Peyer's patch (tissue), 4 donors: Measurements from ENCODE around the gene CDH4. TPM values are rescaled to one million over a fixed set of nuclear protein-coding genes. Genes with fewer than 3 reads are reported as not detected.
A peak's percentile ranks its signal among the peaks of the same experiment; 100 is the strongest.

Experiments used
- DNase-seq, 3 donors: peaks; one replicate each; pipeline ENCODE4 v3.0.0-alpha.2; 2017 to 2019
- H3K27ac ChIP-seq, 4 donors: fragments of 200-600 bp; sonication (generic); one replicate each; pipeline ENCODE4 v1.5.1; 2016 to 2019
- H3K27me3 ChIP-seq, 2 donors: fragments of 200-600 bp; sonication (generic); one replicate each; pipeline ENCODE4 v1.5.1; 2019
- H3K36me3 ChIP-seq, 3 donors: fragments of 200-600 bp; sonication (generic); one replicate each; pipeline ENCODE4 v1.5.1; 2016 to 2019
- H3K4me1 ChIP-seq, 4 donors: fragments of 200-600 bp; sonication (generic); one replicate each; pipeline ENCODE4 v1.5.1; 2016 to 2019
- H3K4me3 ChIP-seq, 4 donors: fragments of 200-600 bp; sonication (generic); 1 replicate in 3 of 4; 2 replicates in 1 of 4; pipeline ENCODE4 v1.5.1; 2016 to 2019; ENCODE audit warnings: mild to moderate bottlenecking in 1 of 4
- H3K9me3 ChIP-seq, 4 donors: fragments of 200-600 bp; sonication (generic); one replicate each; pipeline ENCODE4 v1.5.1; 2016 to 2019; ENCODE audit warnings: mild to moderate bottlenecking in 1 of 4
- CTCF ChIP-seq, 6 experiments: fragments of 450-650 bp in 4 of 6; fragments of 200-600 bp in 2 of 6; sonication (generic) in 1 of 6; IDR thresholded peaks; one replicate each; pipeline ENCODE4 v1.5.1; 2017 to 2019; ENCODE audit warnings: antibody characterized with exemption in 6 of 6, mild to moderate bottlenecking in 3 of 6, moderate library complexity in 1 of 6
- POLR2A ChIP-seq, 2 donors: fragments of 450-650 bp; IDR thresholded peaks; one replicate each; pipeline ENCODE4 v1.5.1; 2017; ENCODE audit warnings: antibody characterized with exemption in 2 of 2, mild to moderate bottlenecking in 2 of 2, moderate library complexity in 2 of 2
- total RNA-seq, 4 donors: library from RNA; depleted of rRNA; stranded (reverse); fragments of >200 nt; gene quantifications; one replicate each; pipeline ENCODE4 v1.1.0, GENCODE V29; 2016

Gene CDH4
- total RNA-seq, 4 donors from 2014 or later: 0.27 TPM; not detected in 3

GRCh38 chr20:61871913-61872312 lies 619.9 kb downstream of the CDH4 start:
- Histone ChIP-seq H3K4me3 (no peak overlapping the region), H3K36me3 (no peaks in the 10 kb centered on the region), H3K9me3 (no peaks in the 10 kb centered on the region), H3K27ac (no peak overlapping the region), H3K27me3 (no peaks in the 10 kb centered on the region), H3K4me1 (no peaks in the 10 kb centered on the region)
- no peak for TF ChIP-seq CTCF (IDR thresholded peaks at IDR 0.05)
- no peak for DNase-seq

GRCh38 chr20:61872371-61872900 lies 620.4 kb downstream of the CDH4 start:
- Histone ChIP-seq H3K9me3 (no peaks in the 10 kb centered on the region), H3K27ac (no peak overlapping the region), H3K4me3 (no peak overlapping the region), H3K27me3 (no peaks in the 10 kb centered on the region), H3K4me1 (no peaks in the 10 kb centered on the region), H3K36me3 (no peaks in the 10 kb centered on the region)
- DNase-seq: no peak
- TF ChIP-seq CTCF (IDR thresholded peaks at IDR 0.05): no peak
- no peak for TF ChIP-seq POLR2A (IDR thresholded peaks at IDR 0.05)

GRCh38 chr20:61873651-61874420 lies 621.8 kb downstream of the CDH4 start:
- no peaks in the 10 kb centered on the region for H3K27me3 ChIP-seq
- H3K4me3 ChIP-seq: no peak overlapping the region
- TF ChIP-seq POLR2A (IDR thresholded peaks at IDR 0.05) (no peak), CTCF (IDR thresholded peaks at IDR 0.05) (no peak)
- H3K36me3 ChIP-seq: no peaks in the 10 kb centered on the region
- H3K4me1 ChIP-seq: no peaks in the 10 kb centered on the region
- no peak for DNase-seq
- H3K27ac ChIP-seq: no peak overlapping the region
- H3K9me3 ChIP-seq: no peaks in the 10 kb centered on the region

- TF ChIP-seq CTCF (IDR thresholded peaks at IDR 0.05) (peak in 1 of 6 experiments; percentile 12), POLR2A (IDR thresholded peaks at IDR 0.05) (no peak)
- Histone ChIP-seq H3K36me3 (no peaks in the 10 kb centered on the region), H3K4me1 (no peaks in the 10 kb centered on the region), H3K9me3 (no peaks in the 10 kb centered on the region), H3K4me3 (no peak overlapping the region), H3K27ac (no peak overlapping the region), H3K27me3 (no peaks in the 10 kb centered on the region)
- no peak for DNase-seq
Observed at GRCh38 chr20:61874421-61875068, 622.5 kb downstream of the CDH4 start.

GRCh38 chr20:61875221-61875885 lies 623.3 kb downstream of the CDH4 start:
- DNase-seq: no peak
- Histone ChIP-seq H3K4me1 (no peaks in the 10 kb centered on the region), H3K36me3 (no peaks in the 10 kb centered on the region), H3K27ac (no peak overlapping the region), H3K4me3 (no peak overlapping the region), H3K27me3 (no peaks in the 10 kb centered on the region), H3K9me3 (no peaks in the 10 kb centered on the region)
- TF ChIP-seq CTCF (IDR thresholded peaks at IDR 0.05) (no peak), POLR2A (IDR thresholded peaks at IDR 0.05) (no peak)
